ENCODE measurements around the gene NCOR2. TPM values are rescaled to one million over a fixed set of nuclear protein-coding genes. Genes with fewer than 3 reads are reported as not detected.

Gene NCOR2
- total and polyA plus RNA-seq, 2 of the 8 experiments (the other 6 are each of a cell fraction or from before 2014, with no cell fraction given), result 14.8 to 275 TPM

DNA sequence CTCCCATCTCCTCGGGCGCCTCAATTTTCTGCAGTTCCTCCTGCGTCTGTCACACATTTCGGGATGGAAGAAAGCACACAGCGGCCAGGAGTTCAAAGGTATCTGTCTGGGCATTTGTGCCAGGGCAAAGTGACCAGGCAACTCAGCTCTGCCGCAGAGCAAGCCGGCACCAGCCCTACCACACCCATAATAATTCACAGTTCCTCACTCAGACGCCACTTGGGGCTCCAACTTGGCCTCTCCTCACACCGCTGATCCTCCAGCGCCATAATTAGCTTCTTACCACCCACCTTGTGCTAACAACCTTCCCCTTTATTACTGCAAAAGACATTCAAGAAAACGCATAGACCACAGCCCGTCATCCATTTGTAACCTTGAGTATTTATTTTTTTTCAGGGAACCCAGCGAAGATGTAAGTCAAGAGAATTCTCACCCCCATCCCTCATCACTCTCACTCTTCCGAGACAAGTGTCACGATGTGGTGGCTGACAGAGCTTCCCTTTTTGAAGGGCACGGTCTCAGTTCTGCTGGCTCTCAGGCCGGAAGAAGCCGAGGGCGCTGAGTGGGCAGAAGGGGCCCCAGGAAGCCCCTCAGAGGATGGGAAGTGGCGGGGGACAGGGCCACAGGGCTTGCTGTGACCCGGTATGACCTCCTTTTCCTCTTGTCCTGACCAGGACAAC, 25.2 kb upstream of the NCOR2 start (continued):
- TF ChIP-seq, protein P1, sequence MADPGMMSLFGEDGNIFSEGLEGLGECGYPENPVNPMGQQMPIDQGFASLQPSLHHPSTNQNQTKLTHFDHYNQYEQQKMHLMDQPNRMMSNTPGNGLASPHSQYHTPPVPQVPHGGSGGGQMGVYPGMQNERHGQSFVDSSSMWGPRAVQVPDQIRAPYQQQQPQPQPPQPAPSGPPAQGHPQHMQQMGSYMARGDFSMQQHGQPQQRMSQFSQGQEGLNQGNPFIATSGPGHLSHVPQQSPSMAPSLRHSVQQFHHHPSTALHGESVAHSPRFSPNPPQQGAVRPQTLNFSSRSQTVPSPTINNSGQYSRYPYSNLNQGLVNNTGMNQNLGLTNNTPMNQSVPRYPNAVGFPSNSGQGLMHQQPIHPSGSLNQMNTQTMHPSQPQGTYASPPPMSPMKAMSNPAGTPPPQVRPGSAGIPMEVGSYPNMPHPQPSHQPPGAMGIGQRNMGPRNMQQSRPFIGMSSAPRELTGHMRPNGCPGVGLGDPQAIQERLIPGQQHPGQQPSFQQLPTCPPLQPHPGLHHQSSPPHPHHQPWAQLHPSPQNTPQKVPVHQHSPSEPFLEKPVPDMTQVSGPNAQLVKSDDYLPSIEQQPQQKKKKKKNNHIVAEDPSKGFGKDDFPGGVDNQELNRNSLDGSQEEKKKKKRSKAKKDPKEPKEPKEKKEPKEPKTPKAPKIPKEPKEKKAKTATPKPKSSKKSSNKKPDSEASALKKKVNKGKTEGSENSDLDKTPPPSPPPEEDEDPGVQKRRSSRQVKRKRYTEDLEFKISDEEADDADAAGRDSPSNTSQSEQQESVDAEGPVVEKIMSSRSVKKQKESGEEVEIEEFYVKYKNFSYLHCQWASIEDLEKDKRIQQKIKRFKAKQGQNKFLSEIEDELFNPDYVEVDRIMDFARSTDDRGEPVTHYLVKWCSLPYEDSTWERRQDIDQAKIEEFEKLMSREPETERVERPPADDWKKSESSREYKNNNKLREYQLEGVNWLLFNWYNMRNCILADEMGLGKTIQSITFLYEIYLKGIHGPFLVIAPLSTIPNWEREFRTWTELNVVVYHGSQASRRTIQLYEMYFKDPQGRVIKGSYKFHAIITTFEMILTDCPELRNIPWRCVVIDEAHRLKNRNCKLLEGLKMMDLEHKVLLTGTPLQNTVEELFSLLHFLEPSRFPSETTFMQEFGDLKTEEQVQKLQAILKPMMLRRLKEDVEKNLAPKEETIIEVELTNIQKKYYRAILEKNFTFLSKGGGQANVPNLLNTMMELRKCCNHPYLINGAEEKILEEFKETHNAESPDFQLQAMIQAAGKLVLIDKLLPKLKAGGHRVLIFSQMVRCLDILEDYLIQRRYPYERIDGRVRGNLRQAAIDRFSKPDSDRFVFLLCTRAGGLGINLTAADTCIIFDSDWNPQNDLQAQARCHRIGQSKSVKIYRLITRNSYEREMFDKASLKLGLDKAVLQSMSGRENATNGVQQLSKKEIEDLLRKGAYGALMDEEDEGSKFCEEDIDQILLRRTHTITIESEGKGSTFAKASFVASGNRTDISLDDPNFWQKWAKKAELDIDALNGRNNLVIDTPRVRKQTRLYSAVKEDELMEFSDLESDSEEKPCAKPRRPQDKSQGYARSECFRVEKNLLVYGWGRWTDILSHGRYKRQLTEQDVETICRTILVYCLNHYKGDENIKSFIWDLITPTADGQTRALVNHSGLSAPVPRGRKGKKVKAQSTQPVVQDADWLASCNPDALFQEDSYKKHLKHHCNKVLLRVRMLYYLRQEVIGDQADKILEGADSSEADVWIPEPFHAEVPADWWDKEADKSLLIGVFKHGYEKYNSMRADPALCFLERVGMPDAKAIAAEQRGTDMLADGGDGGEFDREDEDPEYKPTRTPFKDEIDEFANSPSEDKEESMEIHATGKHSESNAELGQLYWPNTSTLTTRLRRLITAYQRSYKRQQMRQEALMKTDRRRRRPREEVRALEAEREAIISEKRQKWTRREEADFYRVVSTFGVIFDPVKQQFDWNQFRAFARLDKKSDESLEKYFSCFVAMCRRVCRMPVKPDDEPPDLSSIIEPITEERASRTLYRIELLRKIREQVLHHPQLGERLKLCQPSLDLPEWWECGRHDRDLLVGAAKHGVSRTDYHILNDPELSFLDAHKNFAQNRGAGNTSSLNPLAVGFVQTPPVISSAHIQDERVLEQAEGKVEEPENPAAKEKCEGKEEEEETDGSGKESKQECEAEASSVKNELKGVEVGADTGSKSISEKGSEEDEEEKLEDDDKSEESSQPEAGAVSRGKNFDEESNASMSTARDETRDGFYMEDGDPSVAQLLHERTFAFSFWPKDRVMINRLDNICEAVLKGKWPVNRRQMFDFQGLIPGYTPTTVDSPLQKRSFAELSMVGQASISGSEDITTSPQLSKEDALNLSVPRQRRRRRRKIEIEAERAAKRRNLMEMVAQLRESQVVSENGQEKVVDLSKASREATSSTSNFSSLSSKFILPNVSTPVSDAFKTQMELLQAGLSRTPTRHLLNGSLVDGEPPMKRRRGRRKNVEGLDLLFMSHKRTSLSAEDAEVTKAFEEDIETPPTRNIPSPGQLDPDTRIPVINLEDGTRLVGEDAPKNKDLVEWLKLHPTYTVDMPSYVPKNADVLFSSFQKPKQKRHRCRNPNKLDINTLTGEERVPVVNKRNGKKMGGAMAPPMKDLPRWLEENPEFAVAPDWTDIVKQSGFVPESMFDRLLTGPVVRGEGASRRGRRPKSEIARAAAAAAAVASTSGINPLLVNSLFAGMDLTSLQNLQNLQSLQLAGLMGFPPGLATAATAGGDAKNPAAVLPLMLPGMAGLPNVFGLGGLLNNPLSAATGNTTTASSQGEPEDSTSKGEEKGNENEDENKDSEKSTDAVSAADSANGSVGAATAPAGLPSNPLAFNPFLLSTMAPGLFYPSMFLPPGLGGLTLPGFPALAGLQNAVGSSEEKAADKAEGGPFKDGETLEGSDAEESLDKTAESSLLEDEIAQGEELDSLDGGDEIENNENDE (IDR thresholded peaks at IDR 0.05; ENCODE audit: insufficient replicate concordance, low read length), result no peak
- TF ChIP-seq ZNF274 (IDR thresholded peaks at IDR 0.05; ENCODE audit: borderline replicate concordance, extremely low read depth, low read length) (no peak), CHD2 (IDR thresholded peaks at IDR 0.05; ENCODE audit: low read length) (no peak), YY1 (IDR thresholded peaks at IDR 0.05; ENCODE audit: low read depth, low read length) (no peak), CBX8 (IDR thresholded peaks at IDR 0.05; ENCODE audit: borderline replicate concordance, low read depth, low read length) (no peak), TAF1 (IDR thresholded peaks at IDR 0.05; ENCODE audit: low read depth, low read length) (no peak), RAD21 (IDR thresholded peaks at IDR 0.05 in 1 of 2, conservative IDR thresholded peaks at IDR 0.05 in 1 of 2; ENCODE audit: low read depth in 2 of 2, low read length in 2 of 2) (no peak), TCF12 (IDR thresholded peaks at IDR 0.05; ENCODE audit: low read depth, low read length) (no peak), GTF2F1 (IDR thresholded peaks at IDR 0.05; ENCODE audit: borderline replicate concordance, low read depth, low read length) (no peak)
- TF ChIP-seq, protein P2, sequence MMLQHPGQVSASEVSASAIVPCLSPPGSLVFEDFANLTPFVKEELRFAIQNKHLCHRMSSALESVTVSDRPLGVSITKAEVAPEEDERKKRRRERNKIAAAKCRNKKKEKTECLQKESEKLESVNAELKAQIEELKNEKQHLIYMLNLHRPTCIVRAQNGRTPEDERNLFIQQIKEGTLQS (IDR thresholded peaks at IDR 0.05; ENCODE audit: insufficient read depth, low read depth, low read length), result no peak

Measured in H1 (cell line).